ENCODE measurements around the gene FLG2. TPM values are rescaled to one million over a fixed set of nuclear protein-coding genes. Genes with fewer than 3 reads are reported as not detected.

Gene FLG2
- total and polyA plus RNA-seq, 2 of the 8 experiments (the other 6 are each of a cell fraction or from before 2014, with no cell fraction given) = not detected

DNA sequence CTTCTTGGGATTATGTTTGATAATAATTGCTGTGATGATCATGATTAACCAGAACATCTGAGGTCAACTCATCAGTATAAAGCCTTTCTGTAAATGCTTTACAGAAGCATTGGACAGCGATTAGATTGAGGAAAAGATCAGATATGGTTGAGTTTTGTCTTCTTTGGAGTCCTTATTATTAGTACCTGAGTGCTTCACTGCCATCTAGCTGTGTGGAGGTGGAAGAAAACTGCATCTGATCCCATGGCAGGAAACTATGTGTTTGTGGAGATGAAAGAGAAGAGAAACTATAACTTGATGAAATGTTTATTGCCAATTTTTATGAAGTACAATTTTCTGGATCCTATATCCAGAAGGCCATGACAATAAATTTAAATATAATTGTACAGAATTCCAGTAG lies 11.4 kb downstream of the FLG2 start:
- H3K4me3 ChIP-seq (ENCODE audit: extremely low read depth in 1 of 4, insufficient read depth in 2 of 4, low read depth in 3 of 4, low read length in 4 of 4) = no peak overlapping the region
- H3K27me3 ChIP-seq (replicated peaks in 1 of 4; ENCODE audit: control insufficient read depth in 3 of 4, extremely low read depth in 1 of 4, insufficient read depth in 3 of 4, low read length in 3 of 4) = no peaks in the 10 kb centered on the region
- H2BK12ac ChIP-seq (ENCODE audit: low read depth, low read length) = no peak overlapping the region
- no peaks in the 10 kb centered on the region for H3K79me1 ChIP-seq (ENCODE audit: low read depth, low read length)
- H2BK120ac ChIP-seq (replicated peaks; ENCODE audit: low read depth, low read length) = no peak overlapping the region
- H3K23me2 ChIP-seq (ENCODE audit: low read depth, low read length) = no peaks in the 10 kb centered on the region
- no peak overlapping the region for H2BK20ac ChIP-seq (ENCODE audit: low read length)
- WGBS, 2 experiments (ENCODE audit: extremely low coverage in 1 of 2, insufficient coverage in 1 of 2, insufficient read length in 1 of 2, insufficient replicate concordance in 2 of 2, low coverage in 1 of 2, low lambda C conversion rate in 2 of 2, missing lambda C conversion rate in 1 of 2) = 30% methylated on average over 1 of the region's 1 CpG; no CpG with 5 or more reads in 1 of the 2 experiments
- H2BK15ac ChIP-seq (ENCODE audit: low read length) = no peak overlapping the region
- H3K4me2 ChIP-seq (ENCODE audit: insufficient read depth in 1 of 2, low read depth in 2 of 2, low read length in 2 of 2) = no peak overlapping the region
- no peaks in the 10 kb centered on the region for H4K20me1 ChIP-seq (replicated peaks in 1 of 2; ENCODE audit: control insufficient read depth in 1 of 2, insufficient read depth in 2 of 2, low read length in 2 of 2)
- no peak overlapping the region for H2AK5ac ChIP-seq (ENCODE audit: low read depth, low read length)
- H3K14ac ChIP-seq (ENCODE audit: insufficient read length) = no peak overlapping the region
- H3K9me3 ChIP-seq (ENCODE audit: insufficient read depth in 2 of 2, low read depth in 1 of 2, low read length in 1 of 2) = peaks cover 61 to 66% of the 10 kb centered on the region in 2 experiments
- H3K4ac ChIP-seq (replicated peaks; ENCODE audit: insufficient read length, low read depth, low read length) = no peak overlapping the region
- no peak overlapping the region for H3K18ac ChIP-seq (ENCODE audit: extremely low read depth, low read length)
- no peak overlapping the region for H3K56ac ChIP-seq (replicated peaks; ENCODE audit: insufficient read length, low read depth, low read length)
- no peak for TF ChIP-seq NRF1 (IDR thresholded peaks at IDR 0.05; ENCODE audit: low read depth, low read length)
- no peak for TF ChIP-seq RBBP5 (IDR thresholded peaks at IDR 0.05; ENCODE audit: borderline replicate concordance, low read depth, low read length)
- TF ChIP-seq TBP (IDR thresholded peaks at IDR 0.05; ENCODE audit: low read depth, low read length) = no peak
- TF ChIP-seq KDM1A (IDR thresholded peaks at IDR 0.05; ENCODE audit: borderline replicate concordance, low read length) = no peak
- no peak for TF ChIP-seq RFX5 (IDR thresholded peaks at IDR 0.05; ENCODE audit: borderline replicate concordance, low read depth, low read length)
- no peak for TF ChIP-seq GTF2F1 (IDR thresholded peaks at IDR 0.05; ENCODE audit: borderline replicate concordance, low read depth, low read length)
- no peak for TF ChIP-seq SAP30 (IDR thresholded peaks at IDR 0.05; ENCODE audit: insufficient read depth, insufficient replicate concordance, low read length)
- TF ChIP-seq SUZ12 (IDR thresholded peaks at IDR 0.05; ENCODE audit: low read length) = no peak
- TF ChIP-seq SP1 (IDR thresholded peaks at IDR 0.05; ENCODE audit: low read depth, low read length) = no peak
- no peak for TF ChIP-seq EZH2 (IDR thresholded peaks at IDR 0.05; ENCODE audit: low read depth, low read length, severe bottlenecking)
- no peak for TF ChIP-seq POLR2A (IDR thresholded peaks at IDR 0.05; ENCODE audit: control extremely low read depth in 1 of 2, low read depth in 2 of 2, low read length in 2 of 2)
- FAIRE-seq (no peak), DNase-seq (ENCODE audit: low read depth in 1 of 2, low spot score in 2 of 2) (no peak)
- H3K23ac ChIP-seq (ENCODE audit: insufficient read length) = no peak overlapping the region
- no peak overlapping the region for H3K9ac ChIP-seq (replicated peaks in 1 of 4; ENCODE audit: extremely low read depth in 1 of 4, low read depth in 3 of 4, low read length in 3 of 4)
- H2AFZ ChIP-seq (ENCODE audit: low read length) = no peak overlapping the region
- H4K5ac ChIP-seq (ENCODE audit: insufficient read length, low read depth, low read length) = no peak overlapping the region
- no peak overlapping the region for H4K91ac ChIP-seq (replicated peaks; ENCODE audit: insufficient read length, low read length)
- no peaks in the 10 kb centered on the region for H3K4me1 ChIP-seq (replicated peaks in 1 of 4; ENCODE audit: control insufficient read depth in 3 of 4, insufficient read depth in 4 of 4, low read length in 3 of 4)
- H3K79me2 ChIP-seq (ENCODE audit: control insufficient read depth in 1 of 2, insufficient read depth in 2 of 2, low read length in 2 of 2) = no peaks in the 10 kb centered on the region
- H3K36me3 ChIP-seq (ENCODE audit: control insufficient read depth in 2 of 4, insufficient read depth in 4 of 4, low read length in 3 of 4) = no peaks in the 10 kb centered on the region
- no peak overlapping the region for H2BK5ac ChIP-seq (ENCODE audit: low read depth, low read length)
- no peak overlapping the region for H4K8ac ChIP-seq (ENCODE audit: extremely low read depth, insufficient read depth, low read length)
- ChIA-PET CTCF (ENCODE audit: partially characterized antibody) (interaction anchor here (1.2 kb wide), 1 partner anchor 336 kb away, joined by 3 read pairs; no protein-coding TSS in a partner anchor), POLR2A (ENCODE audit: partially characterized antibody) (no interaction called here)
- H3K27ac ChIP-seq (ENCODE audit: low read depth, low read length) = no peak overlapping the region
